ENCODE measurements around the gene IFIT1B.
A peak's percentile ranks its signal among the peaks of the same experiment; 100 is the strongest.
"Not testable (repeated sequence)": the region's sequence is repeated elsewhere in the genome, so short reads cannot be mapped to it uniquely, and the experiment has no call there.

IFIT1B gene, protein sequence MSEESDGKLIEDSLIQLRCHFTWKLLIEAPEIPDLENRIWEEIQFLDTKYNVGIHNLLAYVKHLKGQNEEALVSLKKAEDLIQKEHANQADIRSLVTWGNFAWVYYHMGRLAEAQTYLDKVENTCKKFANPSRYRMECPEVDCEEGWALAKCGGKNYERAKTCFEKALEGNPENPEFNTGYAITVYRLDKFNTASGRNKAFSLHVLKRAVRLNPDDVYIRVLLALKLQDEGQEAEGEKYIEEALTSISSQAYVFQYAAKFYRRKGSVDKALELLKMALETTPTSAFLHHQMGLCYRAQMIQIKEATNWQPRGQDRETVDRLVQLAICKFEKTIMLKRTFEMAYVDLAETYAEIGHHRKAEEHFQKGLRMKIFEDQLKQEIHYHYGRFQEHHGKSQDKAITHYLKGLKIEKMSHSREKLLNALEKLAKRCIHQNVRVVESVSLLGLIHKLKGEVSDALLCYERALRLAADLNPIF

GRCh38 chr10:89377705-89378637, at the start of gene IFIT1B:
Gene IFIT1B (plus strand): TSS chr10:89378056. CDS start chr10:89378136, 80 bp downstream.
- no peak for DNase-seq (ENCODE audit: low read depth in 1 of 2, low spot score in 1 of 2)

GRCh38 chr10:89329151-89329550, 48.7 kb upstream of the IFIT1B start:
- no peak for DNase-seq (ENCODE audit: low read depth in 1 of 2, low spot score in 1 of 2)

GRCh38 chr10:89330014-89330413, 47.8 kb upstream of the IFIT1B start:
- not testable (repeated sequence) for DNase-seq (ENCODE audit: low read depth in 1 of 2, low spot score in 1 of 2)

DNA sequence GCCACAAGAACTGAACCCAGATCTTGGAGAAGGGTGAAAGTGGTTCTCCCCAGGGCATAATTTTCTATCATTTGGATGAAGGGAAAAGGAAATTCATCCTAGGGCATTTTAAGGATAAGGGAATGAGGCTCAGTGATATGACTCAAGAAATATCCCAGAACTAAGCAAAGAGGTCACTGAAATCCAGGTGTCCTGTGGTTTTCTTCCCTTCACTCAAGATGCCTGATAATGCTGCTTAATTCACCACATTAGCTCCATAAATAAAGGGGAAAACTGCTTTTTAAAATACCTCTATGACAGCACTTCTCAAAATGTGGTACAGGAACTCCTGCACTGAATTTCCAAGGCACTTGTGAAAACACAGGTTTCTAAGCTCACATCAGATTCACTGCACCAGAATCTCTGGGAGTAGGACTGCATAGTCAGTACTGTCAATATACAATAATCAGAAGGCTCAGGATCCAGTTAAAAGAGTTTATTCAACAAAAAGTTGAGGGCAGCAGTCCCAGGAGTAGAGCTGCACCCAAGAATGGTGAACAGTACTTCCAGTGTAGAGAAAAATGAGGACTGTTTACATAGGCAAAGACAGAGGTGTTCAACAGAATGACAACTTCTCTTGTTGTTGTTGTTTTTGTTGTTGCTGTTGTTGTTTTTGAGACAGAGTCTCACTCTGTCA, 47.2 kb upstream of the IFIT1B start:
- DNase-seq (ENCODE audit: low read depth in 1 of 2, low spot score in 1 of 2): no peak

DNA sequence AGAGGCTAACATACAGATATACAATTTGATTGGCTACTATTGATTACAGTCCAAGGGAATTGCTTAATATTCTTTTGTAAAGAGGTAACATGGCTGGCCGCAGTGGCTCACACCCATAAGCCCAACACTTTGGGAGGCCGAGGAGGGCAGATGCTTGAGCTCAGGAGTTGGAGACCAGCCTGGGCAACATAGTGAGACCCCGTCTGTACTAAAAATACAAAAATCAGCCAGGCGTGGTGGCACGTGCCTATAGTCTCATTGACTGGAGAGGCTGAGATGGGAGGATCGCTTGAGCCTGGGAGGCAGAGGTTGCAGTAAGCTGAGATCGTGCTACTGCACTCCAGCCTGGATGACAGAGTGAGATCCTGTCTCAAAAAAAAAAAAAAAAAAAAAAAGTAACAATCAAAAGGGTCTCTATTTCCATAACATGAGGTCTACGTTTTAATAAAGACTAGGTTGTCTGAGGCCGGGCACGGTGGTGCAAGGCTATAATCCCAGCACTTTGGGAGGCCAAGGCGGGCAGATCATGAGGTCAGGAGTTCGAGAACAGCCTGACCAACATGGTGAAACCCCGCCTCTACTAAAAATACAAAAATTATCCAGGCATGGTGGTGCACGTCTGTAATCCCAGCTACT, 46.3 kb upstream of the IFIT1B start:
- not testable (repeated sequence) for DNase-seq (ENCODE audit: low read depth in 1 of 2, low spot score in 1 of 2)

DNA sequence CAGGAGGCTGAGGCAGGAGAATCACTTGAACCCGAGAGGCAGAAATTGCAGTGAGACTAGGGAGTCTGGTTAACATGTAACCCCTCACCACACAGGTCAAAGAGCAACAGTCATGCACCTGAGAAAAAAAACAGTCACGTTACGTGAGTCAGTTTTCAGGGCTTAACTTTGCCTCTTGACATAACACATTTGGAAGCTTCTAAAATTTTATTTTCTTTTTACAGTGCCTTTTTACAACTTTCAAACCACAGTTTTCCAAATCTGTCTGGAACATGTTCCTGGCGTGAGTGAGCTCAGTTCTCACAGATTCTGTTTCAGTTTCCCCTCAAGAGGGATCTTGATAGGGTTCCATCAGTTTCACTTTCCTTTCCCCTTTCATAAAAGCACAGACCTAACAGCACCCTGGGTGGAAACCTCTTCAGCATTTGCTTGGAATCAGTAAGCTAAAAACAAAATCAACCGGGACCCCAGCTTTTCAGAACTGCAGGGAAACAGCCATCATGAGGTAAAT, 45.7 kb upstream of the IFIT1B start:
- DNase-seq (ENCODE audit: low read depth in 1 of 2, low spot score in 1 of 2): no peak

- no peak for DNase-seq (ENCODE audit: low read depth in 1 of 2, low spot score in 1 of 2)
Measured at GRCh38 chr10:89335226-89335625, 42.6 kb upstream of the IFIT1B start.

DNA sequence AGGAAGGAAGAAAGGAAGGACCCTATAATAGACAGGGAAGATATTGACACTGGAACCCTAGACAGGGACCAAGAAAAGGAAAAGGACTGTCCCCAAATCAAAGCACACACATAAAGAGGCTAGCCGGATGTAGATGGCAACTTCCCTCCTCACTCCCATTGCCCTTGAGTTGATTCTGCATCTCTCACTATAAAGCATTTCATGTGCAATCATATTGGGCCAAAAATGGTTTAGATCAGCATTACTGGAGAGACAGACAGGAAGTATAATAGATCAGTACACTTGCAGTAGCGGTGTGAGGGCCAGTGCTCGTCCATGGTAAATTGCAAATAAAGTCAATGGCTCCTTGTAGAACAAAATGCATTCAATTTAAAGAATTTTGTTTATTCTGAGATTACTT, 41.6 kb upstream of the IFIT1B start:
- DNase-seq (ENCODE audit: low read depth in 1 of 2, low spot score in 1 of 2): no peak

GRCh38 chr10:89337484-89337883, 40.4 kb upstream of the IFIT1B start:
- peak in 1 of 2 donors; percentile 16 for DNase-seq (ENCODE audit: low read depth in 1 of 2, low spot score in 1 of 2)

DNA sequence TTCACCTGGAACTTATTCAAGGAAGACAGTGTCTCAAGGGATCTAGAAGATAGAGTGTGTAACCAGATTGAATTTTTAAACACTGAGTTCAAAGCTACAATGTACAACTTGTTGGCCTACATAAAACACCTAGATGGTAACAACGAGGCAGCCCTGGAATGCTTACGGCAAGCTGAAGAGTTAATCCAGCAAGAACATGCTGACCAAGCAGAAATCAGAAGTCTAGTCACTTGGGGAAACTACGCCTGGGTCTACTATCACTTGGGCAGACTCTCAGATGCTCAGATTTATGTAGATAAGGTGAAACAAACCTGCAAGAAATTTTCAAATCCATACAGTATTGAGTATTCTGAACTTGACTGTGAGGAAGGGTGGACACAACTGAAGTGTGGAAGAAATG, 39.1 kb upstream of the IFIT1B start:
- no peak for DNase-seq (ENCODE audit: low read depth in 1 of 2, low spot score in 1 of 2)

DNA sequence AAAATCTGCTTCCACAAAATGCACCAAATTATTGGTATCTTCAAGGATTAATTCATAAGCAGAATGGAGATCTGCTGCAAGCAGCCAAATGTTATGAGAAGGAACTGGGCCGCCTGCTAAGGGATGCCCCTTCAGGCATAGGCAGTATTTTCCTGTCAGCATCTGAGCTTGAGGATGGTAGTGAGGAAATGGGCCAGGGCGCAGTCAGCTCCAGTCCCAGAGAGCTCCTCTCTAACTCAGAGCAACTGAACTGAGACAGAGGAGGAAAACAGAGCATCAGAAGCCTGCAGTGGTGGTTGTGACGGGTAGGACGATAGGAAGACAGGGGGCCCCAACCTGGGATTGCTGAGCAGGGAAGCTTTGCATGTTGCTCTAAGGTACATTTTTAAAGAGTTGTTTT, 38.0 kb upstream of the IFIT1B start:
- no peak for DNase-seq (ENCODE audit: low read depth in 1 of 2, low spot score in 1 of 2)

GRCh38 chr10:89341649-89342048, 36.2 kb upstream of the IFIT1B start:
- no peak for DNase-seq (ENCODE audit: low read depth in 1 of 2, low spot score in 1 of 2)

DNA sequence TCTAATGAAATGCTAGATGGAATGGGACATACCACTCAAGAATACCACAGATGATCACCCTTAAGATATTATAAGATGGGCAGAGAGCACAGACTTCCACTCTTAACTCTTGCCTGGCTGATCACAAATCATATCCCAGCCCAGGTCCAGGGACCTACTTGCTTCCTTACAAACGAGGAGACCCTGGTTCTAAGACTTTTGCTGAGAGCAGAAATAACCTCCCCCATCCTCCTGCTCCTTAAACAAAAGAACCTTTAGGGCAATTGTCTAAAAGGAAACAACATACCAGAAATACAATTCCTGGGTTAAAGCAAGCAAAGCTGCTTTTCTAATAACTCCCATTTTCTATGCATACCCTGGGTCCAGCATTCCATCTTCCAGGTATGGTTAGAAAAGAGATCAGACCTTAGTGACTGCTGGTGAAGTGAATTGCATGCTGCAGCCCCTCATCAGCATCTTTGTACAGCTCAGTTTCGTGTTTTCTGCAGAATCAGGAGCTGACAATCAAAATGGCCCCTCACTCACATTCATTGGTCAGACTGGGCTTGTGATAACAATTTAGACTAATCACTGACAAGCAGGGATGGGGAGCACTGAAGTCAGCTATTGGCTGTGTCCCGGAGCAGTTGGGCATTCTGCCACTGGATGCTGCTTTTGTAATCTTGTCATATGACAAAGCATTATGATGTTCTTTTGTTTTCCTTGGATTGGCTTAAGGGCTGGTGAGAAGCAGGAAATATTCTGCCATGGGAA, 35.5 kb upstream of the IFIT1B start:
- DNase-seq (ENCODE audit: low read depth in 1 of 2, low spot score in 1 of 2): no peak

DNA sequence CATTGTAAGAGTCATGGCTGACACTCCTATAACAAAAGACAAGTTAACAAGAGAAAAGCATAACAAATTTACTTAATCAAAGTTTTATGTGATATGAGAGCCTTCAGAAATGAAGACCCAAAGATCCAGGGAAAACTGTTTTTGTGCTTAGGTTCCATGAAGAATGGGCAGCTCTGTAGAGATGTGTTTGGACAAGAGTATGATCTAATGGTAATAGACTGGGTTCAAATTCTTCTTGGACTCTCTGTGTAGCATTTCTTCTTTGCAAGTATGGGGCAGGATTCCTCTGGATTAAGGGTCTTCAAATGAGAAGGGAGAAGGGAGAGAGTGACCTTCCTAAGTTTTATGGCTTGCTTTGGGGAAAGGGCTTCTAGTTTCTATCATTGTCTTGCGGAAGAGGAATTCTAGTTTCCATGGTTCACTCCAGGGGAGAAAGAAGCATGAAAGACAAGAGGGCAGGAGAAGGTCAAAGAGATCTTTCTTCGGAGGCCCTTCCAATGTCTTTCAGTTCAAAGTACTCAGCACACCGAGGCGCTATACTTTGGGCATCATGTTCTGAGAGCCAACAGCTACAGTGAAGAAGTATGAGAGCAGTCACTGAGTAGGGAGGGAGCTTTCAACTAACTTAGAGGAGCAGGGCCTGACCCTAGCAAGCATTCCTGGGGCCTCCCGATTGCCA, 34.6 kb upstream of the IFIT1B start:
- DNase-seq (ENCODE audit: low read depth in 1 of 2, low spot score in 1 of 2): no peak

DNA sequence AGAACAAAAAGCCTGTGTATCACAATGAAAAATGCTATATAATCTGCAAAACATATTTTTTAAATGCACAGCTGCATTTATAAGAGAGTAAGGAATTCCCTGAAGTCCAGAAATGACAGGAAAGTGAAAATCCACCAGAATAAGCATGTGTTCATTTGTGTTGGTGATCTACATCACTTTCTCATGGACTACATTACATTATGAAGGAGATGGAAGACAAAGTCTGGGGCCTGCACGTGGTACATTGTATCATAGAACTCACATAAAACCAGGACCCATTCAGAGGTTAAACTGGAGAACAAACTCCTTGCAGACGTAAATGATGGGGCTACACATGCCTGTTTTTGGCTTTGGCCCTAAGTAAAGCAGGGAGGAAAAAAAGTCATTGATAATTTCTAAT, 33.7 kb upstream of the IFIT1B start:
- no peak for DNase-seq (ENCODE audit: low read depth in 1 of 2, low spot score in 1 of 2)

- no peak for DNase-seq (ENCODE audit: low read depth in 1 of 2, low spot score in 1 of 2)
Measured at GRCh38 chr10:89345367-89346000, 32.4 kb upstream of the IFIT1B start.

- DNase-seq (ENCODE audit: low read depth in 1 of 2, low spot score in 1 of 2): no peak
Measured at GRCh38 chr10:89346405-89347254, 31.2 kb upstream of the IFIT1B start.

Data from stimulated activated CD4-positive, alpha-beta T cell treated with anti-CD3 and anti-CD28 coated beads, Interleukin-15, amount 100 ng/mL, for 1 hour (primary cell).